ENCODE measurements around the gene PDZD4. TPM values are rescaled to one million over a fixed set of nuclear protein-coding genes. Genes with fewer than 3 reads are reported as not detected.
A peak's percentile ranks its signal among the peaks of the same experiment; 100 is the strongest.

PDZD4 gene
- total RNA-seq, 6 donors from 2014 or later = 1.6 to 8.9 (median 6.3) TPM

DNA sequence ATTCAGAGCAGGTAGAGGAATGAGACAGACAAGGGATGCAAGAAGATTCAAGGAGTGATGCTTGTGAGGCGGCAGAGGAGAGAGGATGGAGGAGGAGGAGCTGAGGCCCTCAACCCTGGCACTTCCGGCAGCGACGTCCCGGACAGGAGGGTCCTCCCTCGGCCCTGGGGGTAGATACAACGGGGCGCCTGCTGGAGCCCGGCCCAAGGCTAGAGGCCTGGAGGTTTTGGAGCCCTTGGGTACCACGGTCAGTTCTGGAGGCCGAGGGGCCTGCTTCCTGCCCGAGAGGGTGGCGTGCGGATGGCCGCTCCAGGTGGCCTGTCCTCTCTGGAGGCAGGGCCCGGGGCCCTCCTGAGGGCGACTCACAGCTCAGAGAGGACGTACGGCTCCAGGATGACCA, 22.4 kb downstream of the PDZD4 start:
- peaks cover 0 to 7% (median 0%) of the 10 kb centered on the region in 4 donors for H3K27me3 ChIP-seq
- no peak for ATAC-seq (ENCODE audit: low FRiP score in 2 of 2)
- H3K27ac ChIP-seq = no peak overlapping the region
- TF ChIP-seq POLR2AphosphoS5 (IDR thresholded peaks at IDR 0.05) (no peak), POLR2A (IDR thresholded peaks at IDR 0.05) (no peak)
- H3K36me3 ChIP-seq = no peaks in the 10 kb centered on the region
- no peaks in the 10 kb centered on the region for H3K4me1 ChIP-seq
- no peak overlapping the region for H3K4me3 ChIP-seq
- WGBS, 2 donors = 91 to 94% methylated on average over 6 to 19 of the region's 19 CpGs
- peaks cover 0 to 13% (median 0%) of the 10 kb centered on the region in 4 donors for H3K9me3 ChIP-seq
- peak in 1 of 2 donors; percentile 48 for DNase-seq

DNA sequence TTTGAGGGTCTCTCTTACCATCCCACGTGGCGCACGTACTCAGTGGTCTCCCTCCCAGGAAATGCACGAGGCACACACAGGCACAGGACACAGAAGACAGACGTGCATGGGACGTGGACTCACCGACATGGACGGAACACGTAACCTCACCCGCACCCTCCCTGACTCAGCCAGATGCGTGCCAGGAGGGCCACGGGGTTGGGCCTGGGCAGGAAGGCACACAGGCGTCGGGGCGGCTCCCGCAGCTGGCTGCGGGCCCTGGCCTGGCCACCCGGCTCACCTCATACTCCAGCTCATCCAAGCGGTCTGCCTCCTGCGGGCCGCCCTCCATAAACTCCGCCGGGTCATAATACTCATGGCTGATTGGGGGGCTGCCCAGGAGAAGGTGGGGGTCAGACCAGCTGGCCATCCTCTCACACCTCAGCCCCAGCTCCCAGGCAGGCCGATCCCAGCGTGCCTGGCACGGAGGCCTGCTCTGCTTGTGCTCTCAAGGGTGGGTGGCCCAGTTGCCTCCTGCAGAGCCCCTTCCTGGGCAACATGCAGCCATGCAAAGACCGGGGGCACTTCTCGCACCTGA, 23.3 kb downstream of the PDZD4 start:
- 87% methylated on average over 23 of the region's 28 CpGs; no CpG with 5 or more reads in 1 of the 2 donors for WGBS, 2 donors
- TF ChIP-seq POLR2AphosphoS5 (IDR thresholded peaks at IDR 0.05) (no peak), POLR2A (IDR thresholded peaks at IDR 0.05) (no peak), EP300 (IDR thresholded peaks at IDR 0.05) (no peak)
- TF ChIP-seq, protein P1, sequence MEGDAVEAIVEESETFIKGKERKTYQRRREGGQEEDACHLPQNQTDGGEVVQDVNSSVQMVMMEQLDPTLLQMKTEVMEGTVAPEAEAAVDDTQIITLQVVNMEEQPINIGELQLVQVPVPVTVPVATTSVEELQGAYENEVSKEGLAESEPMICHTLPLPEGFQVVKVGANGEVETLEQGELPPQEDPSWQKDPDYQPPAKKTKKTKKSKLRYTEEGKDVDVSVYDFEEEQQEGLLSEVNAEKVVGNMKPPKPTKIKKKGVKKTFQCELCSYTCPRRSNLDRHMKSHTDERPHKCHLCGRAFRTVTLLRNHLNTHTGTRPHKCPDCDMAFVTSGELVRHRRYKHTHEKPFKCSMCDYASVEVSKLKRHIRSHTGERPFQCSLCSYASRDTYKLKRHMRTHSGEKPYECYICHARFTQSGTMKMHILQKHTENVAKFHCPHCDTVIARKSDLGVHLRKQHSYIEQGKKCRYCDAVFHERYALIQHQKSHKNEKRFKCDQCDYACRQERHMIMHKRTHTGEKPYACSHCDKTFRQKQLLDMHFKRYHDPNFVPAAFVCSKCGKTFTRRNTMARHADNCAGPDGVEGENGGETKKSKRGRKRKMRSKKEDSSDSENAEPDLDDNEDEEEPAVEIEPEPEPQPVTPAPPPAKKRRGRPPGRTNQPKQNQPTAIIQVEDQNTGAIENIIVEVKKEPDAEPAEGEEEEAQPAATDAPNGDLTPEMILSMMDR (IDR thresholded peaks at IDR 0.05) = no peak
- H3K4me3 ChIP-seq = no peak overlapping the region
- no peaks in the 10 kb centered on the region for H3K4me1 ChIP-seq
- ATAC-seq (ENCODE audit: low FRiP score in 2 of 2) (no peak), DNase-seq (peak in 1 of 2 donors; percentile 45)
- H3K27ac ChIP-seq = no peak overlapping the region
- peaks cover 0 to 7% (median 0%) of the 10 kb centered on the region in 4 donors for H3K27me3 ChIP-seq
- peaks cover 0 to 13% (median 0%) of the 10 kb centered on the region in 4 donors for H3K9me3 ChIP-seq
- no peaks in the 10 kb centered on the region for H3K36me3 ChIP-seq

DNA sequence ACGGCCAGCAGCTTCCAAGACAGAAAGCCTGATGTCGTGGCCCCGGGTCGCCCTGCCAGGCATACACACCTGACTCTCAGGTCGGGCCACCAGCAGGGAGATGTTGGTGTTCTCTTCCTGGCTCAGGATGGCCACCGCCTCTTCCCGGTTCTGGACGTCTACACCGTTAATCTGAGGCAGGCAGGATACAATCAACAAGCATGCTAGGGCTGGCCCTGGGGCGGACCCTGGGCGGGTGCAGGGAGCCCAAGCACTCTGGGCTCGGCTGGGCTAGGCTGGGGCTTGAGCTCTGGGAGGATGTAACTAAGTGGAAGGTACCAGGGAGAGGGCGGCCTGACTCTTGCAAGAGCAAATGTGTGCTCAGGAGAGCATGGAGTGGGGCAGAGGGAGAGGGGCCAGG, 24.9 kb downstream of the PDZD4 start:
- H3K4me1 ChIP-seq = no peaks in the 10 kb centered on the region
- no peaks in the 10 kb centered on the region for H3K36me3 ChIP-seq
- H3K4me3 ChIP-seq = no peak overlapping the region
- H3K27me3 ChIP-seq = peaks cover 0 to 7% (median 0%) of the 10 kb centered on the region in 4 donors
- DNase-seq (no peak), ATAC-seq (ENCODE audit: low FRiP score in 2 of 2) (no peak)
- peaks cover 0 to 13% (median 0%) of the 10 kb centered on the region in 4 donors for H3K9me3 ChIP-seq
- no peak overlapping the region for H3K27ac ChIP-seq
- WGBS, 2 donors = 81 to 96% methylated on average over 4 to 13 of the region's 13 CpGs
- TF ChIP-seq EP300 (IDR thresholded peaks at IDR 0.05) = no peak
- TF ChIP-seq POLR2A (IDR thresholded peaks at IDR 0.05) = no peak
- TF ChIP-seq, protein P1 (IDR thresholded peaks at IDR 0.05) = no peak
- no peak for TF ChIP-seq POLR2AphosphoS5 (IDR thresholded peaks at IDR 0.05)

DNA sequence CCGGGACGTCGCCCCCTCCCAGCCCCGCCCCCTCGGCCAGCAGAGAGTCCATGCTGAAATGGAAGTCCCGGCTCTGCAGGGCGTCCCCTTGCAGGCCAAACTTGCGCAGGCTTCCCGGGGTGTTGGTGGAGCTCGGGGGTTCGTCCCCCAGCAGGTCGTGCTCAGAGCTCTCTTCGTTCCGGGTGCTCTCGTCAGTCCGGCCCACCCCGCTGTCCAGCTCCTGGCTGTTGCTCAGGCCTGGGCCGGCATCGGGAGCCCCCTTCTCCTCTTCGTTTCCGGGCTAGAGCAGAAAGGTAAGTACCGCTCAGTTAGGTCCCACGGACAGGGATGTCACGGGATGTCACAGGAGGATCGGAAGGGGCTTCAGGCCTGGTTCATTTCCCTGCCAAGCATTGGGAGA, 25.7 kb downstream of the PDZD4 start:
- Histone ChIP-seq H3K9me3 (peaks cover 0 to 13% (median 0%) of the 10 kb centered on the region in 4 donors), H3K27ac (no peak overlapping the region), H3K27me3 (peaks cover 0 to 5% (median 0%) of the 10 kb centered on the region in 4 donors), H3K4me3 (no peak overlapping the region), H3K4me1 (no peaks in the 10 kb centered on the region), H3K36me3 (no peaks in the 10 kb centered on the region)
- no peak for ATAC-seq (ENCODE audit: low FRiP score in 2 of 2)
- TF ChIP-seq, protein P1 (IDR thresholded peaks at IDR 0.05) = no peak
- no peak for TF ChIP-seq EP300 (IDR thresholded peaks at IDR 0.05)
- TF ChIP-seq POLR2A (IDR thresholded peaks at IDR 0.05) = no peak
- no peak for TF ChIP-seq POLR2AphosphoS5 (IDR thresholded peaks at IDR 0.05)
- peak in 1 of 2 donors; percentile 44 for DNase-seq
- WGBS, 2 donors = 93% methylated on average over 18 of the region's 25 CpGs; no CpG with 5 or more reads in 1 of the 2 donors

DNA sequence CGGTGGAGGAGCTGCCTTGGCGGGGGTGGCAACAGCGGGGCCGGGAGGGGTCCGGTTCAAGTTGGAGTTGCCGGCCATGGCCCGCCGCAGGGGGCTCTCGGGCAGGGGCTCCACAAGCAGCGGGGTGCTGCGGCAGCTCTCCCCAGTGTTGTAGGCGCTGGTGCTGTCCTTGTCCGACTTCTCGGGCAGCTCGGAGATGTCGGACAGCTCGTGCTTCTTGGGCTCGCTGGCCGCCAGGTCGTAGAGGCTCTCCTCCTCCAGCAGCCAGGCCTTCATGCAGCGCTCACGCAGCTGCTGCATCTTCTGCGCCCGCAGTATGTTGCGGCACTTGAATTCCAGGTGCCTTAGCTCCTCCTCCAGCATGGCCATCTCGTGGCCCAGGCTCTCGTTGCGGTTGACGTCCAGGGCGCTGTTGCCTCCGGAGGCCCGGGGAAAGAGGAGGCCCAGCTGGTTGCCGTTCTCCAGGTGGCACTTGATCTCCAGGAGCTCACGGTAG, 26.2 kb downstream of the PDZD4 start:
- peaks cover 0 to 5% (median 0%) of the 10 kb centered on the region in 4 donors for H3K27me3 ChIP-seq
- TF ChIP-seq, protein P1 (IDR thresholded peaks at IDR 0.05) = no peak
- no peak for TF ChIP-seq EP300 (IDR thresholded peaks at IDR 0.05)
- no peak for TF ChIP-seq POLR2A (IDR thresholded peaks at IDR 0.05)
- TF ChIP-seq POLR2AphosphoS5 (IDR thresholded peaks at IDR 0.05) = no peak
- 93% methylated on average over 34 of the region's 34 CpGs; no CpG with 5 or more reads in 1 of the 2 donors for whole genome bisulfite sequencing, 2 donors

More for the DNA sequence above, 26.2 kb downstream of the PDZD4 start:
- H3K36me3 ChIP-seq = peaks cover 0 to 4% (median under 1%) of the 10 kb centered on the region in 4 donors
- no peak overlapping the region for H3K27ac ChIP-seq
- H3K4me1 ChIP-seq = no peaks in the 10 kb centered on the region
- DNase-seq = no peak
- peaks cover 0 to 13% (median 0%) of the 10 kb centered on the region in 4 donors for H3K9me3 ChIP-seq
- no peak overlapping the region for H3K4me3 ChIP-seq
- no peak for ATAC-seq (ENCODE audit: low FRiP score in 2 of 2)
